ENCODE measurements around the gene GNAO1. TPM values are rescaled to one million over a fixed set of nuclear protein-coding genes. Genes with fewer than 3 reads are reported as not detected.

GNAO1 gene
- polyA plus RNA-seq, 1 donor from 2014 or later, result 31.5 TPM

GRCh38 chr16:56370875-56371659 lies 179.8 kb downstream of the GNAO1 start:
- H3K9ac ChIP-seq (ENCODE audit: low read length), result no peak overlapping the region
- no peak overlapping the region for H2AFZ ChIP-seq (ENCODE audit: low read depth, low read length)
- H3K27ac ChIP-seq (ENCODE audit: low read length), result no peak overlapping the region
- H3K9me3 ChIP-seq (ENCODE audit: low read length), result no peaks in the 10 kb centered on the region
- no peaks in the 10 kb centered on the region for H3K9me2 ChIP-seq (ENCODE audit: insufficient read depth, low read length)
- no peak overlapping the region for H3K4me3 ChIP-seq (ENCODE audit: low read length)
- H3K4me2 ChIP-seq (ENCODE audit: low read length), result no peak overlapping the region
- peaks cover 2% of the 10 kb centered on the region for H3K79me2 ChIP-seq (replicated peaks; ENCODE audit: insufficient read depth, low read length)
- no peaks in the 10 kb centered on the region for H3K27me3 ChIP-seq (ENCODE audit: insufficient read depth, low read depth, low read length)
- H4K20me1 ChIP-seq (ENCODE audit: insufficient read depth), result no peaks in the 10 kb centered on the region
- no peak for TF ChIP-seq CTCF (IDR thresholded peaks at IDR 0.05; ENCODE audit: poor library complexity, severe bottlenecking)
- no peak for TF ChIP-seq MXI1 (conservative IDR thresholded peaks at IDR 0.05; ENCODE audit: poor library complexity, severe bottlenecking)
- TF ChIP-seq EP300 (conservative IDR thresholded peaks at IDR 0.05; ENCODE audit: poor library complexity, severe bottlenecking), result no peak
- no peak for TF ChIP-seq EZH2 (IDR thresholded peaks at IDR 0.05; ENCODE audit: borderline replicate concordance, insufficient read depth, low read length, poor library complexity, severe bottlenecking)
- TF ChIP-seq REST (IDR thresholded peaks at IDR 0.05; ENCODE audit: borderline replicate concordance), result no peak
- no peak for TF ChIP-seq POLR2AphosphoS5 (IDR thresholded peaks at IDR 0.05)
- TF ChIP-seq TAF1 (IDR thresholded peaks at IDR 0.05; ENCODE audit: low read depth), result no peak
- TF ChIP-seq SMC3 (conservative IDR thresholded peaks at IDR 0.05; ENCODE audit: poor library complexity), result no peak
- TF ChIP-seq RAD21 (conservative IDR thresholded peaks at IDR 0.05), result no peak
- peaks cover 7% of the 10 kb centered on the region for H3K36me3 ChIP-seq (ENCODE audit: insufficient read depth, low read length)
- H3F3A ChIP-seq (ENCODE audit: insufficient read depth, low read length, poor library complexity, severe bottlenecking), result no peaks in the 10 kb centered on the region

- Histone ChIP-seq H3K36me3 (ENCODE audit: insufficient read depth, low read length) (peaks cover 7% of the 10 kb centered on the region), H3K9ac (ENCODE audit: low read length) (no peak overlapping the region), H3K79me2 (replicated peaks; ENCODE audit: insufficient read depth, low read length) (peaks cover 3% of the 10 kb centered on the region), H3K27ac (ENCODE audit: low read length) (no peak overlapping the region), H3K4me2 (ENCODE audit: low read length) (no peak overlapping the region), H3K9me3 (ENCODE audit: low read length) (no peaks in the 10 kb centered on the region), H2AFZ (ENCODE audit: low read depth, low read length) (no peak overlapping the region), H3K9me2 (ENCODE audit: insufficient read depth, low read length) (no peaks in the 10 kb centered on the region), H4K20me1 (ENCODE audit: insufficient read depth) (no peaks in the 10 kb centered on the region), H3F3A (ENCODE audit: insufficient read depth, low read length, poor library complexity, severe bottlenecking) (no peaks in the 10 kb centered on the region), H3K27me3 (ENCODE audit: insufficient read depth, low read depth, low read length) (no peaks in the 10 kb centered on the region), H3K4me3 (ENCODE audit: low read length) (no peak overlapping the region)
- TF ChIP-seq TAF1 (IDR thresholded peaks at IDR 0.05; ENCODE audit: low read depth), result no peak
- TF ChIP-seq EZH2 (IDR thresholded peaks at IDR 0.05; ENCODE audit: borderline replicate concordance, insufficient read depth, low read length, poor library complexity, severe bottlenecking), result no peak
- TF ChIP-seq REST (IDR thresholded peaks at IDR 0.05; ENCODE audit: borderline replicate concordance), result no peak
- TF ChIP-seq SMC3 (conservative IDR thresholded peaks at IDR 0.05; ENCODE audit: poor library complexity), result no peak
- TF ChIP-seq MXI1 (conservative IDR thresholded peaks at IDR 0.05; ENCODE audit: poor library complexity, severe bottlenecking), result no peak
- no peak for TF ChIP-seq CTCF (IDR thresholded peaks at IDR 0.05; ENCODE audit: poor library complexity, severe bottlenecking)
- TF ChIP-seq POLR2AphosphoS5 (IDR thresholded peaks at IDR 0.05), result no peak
- TF ChIP-seq EP300 (conservative IDR thresholded peaks at IDR 0.05; ENCODE audit: poor library complexity, severe bottlenecking), result no peak
- no peak for TF ChIP-seq RAD21 (conservative IDR thresholded peaks at IDR 0.05)
These were observed 180.3 kb downstream of the GNAO1 start for GRCh38 chr16:56371660-56371937.
